OCI-LY1 (cell line): ENCODE measurements around the gene UBE2Q1.

Experiments used
- EZH2 ChIP-seq: fragments of 200-600 bp; sonication (generic), shearing (Covaris generic); IDR thresholded peaks from 2 replicates; pipeline ENCODE4 v1.8.0; 2017; ENCODE audit warnings: borderline replicate concordance, mixed run types, mild to moderate bottlenecking, antibody characterized with exemption, low read length, moderate library complexity, mixed read lengths
- TF ChIP-seq, protein P1 (sequence below): fragments of 200-600 bp; sonication (generic), shearing (Covaris generic); IDR thresholded peaks from 2 replicates; pipeline ENCODE4 v1.5.1; 2017; ENCODE audit warnings: mild to moderate bottlenecking, antibody characterized with exemption, low read length, moderate library complexity, mixed read lengths

DNA sequence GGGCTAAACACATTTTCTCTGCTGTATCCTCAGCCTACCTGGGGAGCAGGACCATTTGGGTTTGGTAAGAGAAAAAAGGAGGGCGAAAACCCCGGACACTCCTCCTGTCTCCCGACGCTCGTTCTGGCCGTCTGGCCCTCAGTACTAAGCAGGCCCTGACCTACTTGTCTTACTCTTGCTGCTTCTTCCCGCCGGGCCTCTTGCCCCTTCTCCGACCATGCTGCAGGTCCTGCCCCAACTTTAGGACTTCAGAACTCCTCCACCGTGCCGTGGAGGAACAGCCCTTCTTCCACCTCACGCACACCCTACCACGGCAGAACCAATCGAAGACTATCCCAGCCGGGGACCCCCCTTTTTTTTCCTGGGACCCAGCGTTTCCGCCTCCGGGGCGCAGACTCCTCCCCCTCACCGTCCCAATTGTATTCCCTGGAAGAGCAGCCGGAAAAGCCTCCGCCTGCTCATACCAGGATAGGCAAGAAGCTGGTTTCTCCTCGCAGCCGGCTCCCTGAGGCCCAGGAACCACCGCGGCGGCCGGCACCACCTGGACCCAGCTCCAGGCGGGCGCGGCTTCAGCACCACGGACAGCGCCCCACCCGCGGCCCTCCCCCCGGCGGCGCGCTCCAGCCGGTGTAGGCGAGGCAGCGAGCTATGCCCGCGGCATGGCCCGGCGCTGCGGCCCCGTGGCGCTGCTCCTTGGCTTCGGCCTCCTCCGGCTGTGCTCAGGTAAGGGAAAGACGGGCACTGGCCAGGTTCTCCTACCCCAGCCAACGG is 9.1 kb upstream of the UBE2Q1 start, which contains the start of gene CHRNB2:
- TF ChIP-seq, protein P1, sequence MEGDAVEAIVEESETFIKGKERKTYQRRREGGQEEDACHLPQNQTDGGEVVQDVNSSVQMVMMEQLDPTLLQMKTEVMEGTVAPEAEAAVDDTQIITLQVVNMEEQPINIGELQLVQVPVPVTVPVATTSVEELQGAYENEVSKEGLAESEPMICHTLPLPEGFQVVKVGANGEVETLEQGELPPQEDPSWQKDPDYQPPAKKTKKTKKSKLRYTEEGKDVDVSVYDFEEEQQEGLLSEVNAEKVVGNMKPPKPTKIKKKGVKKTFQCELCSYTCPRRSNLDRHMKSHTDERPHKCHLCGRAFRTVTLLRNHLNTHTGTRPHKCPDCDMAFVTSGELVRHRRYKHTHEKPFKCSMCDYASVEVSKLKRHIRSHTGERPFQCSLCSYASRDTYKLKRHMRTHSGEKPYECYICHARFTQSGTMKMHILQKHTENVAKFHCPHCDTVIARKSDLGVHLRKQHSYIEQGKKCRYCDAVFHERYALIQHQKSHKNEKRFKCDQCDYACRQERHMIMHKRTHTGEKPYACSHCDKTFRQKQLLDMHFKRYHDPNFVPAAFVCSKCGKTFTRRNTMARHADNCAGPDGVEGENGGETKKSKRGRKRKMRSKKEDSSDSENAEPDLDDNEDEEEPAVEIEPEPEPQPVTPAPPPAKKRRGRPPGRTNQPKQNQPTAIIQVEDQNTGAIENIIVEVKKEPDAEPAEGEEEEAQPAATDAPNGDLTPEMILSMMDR = no peak
- TF ChIP-seq EZH2 = no peak
